ENCODE data around the gene KASH5. TPM values are rescaled to one million over a fixed set of nuclear protein-coding genes. Genes with fewer than 3 reads are reported as not detected.

Gene KASH5
- total and polyA plus RNA-seq, 2 of the 8 experiments (the other 6 are each of a cell fraction or from before 2014, with no cell fraction given), result 0.05 to 0.19 TPM

GRCh38 chr19:49435670-49436069 is 47.6 kb downstream of the KASH5 start (continued):
- TF ChIP-seq, protein P1, sequence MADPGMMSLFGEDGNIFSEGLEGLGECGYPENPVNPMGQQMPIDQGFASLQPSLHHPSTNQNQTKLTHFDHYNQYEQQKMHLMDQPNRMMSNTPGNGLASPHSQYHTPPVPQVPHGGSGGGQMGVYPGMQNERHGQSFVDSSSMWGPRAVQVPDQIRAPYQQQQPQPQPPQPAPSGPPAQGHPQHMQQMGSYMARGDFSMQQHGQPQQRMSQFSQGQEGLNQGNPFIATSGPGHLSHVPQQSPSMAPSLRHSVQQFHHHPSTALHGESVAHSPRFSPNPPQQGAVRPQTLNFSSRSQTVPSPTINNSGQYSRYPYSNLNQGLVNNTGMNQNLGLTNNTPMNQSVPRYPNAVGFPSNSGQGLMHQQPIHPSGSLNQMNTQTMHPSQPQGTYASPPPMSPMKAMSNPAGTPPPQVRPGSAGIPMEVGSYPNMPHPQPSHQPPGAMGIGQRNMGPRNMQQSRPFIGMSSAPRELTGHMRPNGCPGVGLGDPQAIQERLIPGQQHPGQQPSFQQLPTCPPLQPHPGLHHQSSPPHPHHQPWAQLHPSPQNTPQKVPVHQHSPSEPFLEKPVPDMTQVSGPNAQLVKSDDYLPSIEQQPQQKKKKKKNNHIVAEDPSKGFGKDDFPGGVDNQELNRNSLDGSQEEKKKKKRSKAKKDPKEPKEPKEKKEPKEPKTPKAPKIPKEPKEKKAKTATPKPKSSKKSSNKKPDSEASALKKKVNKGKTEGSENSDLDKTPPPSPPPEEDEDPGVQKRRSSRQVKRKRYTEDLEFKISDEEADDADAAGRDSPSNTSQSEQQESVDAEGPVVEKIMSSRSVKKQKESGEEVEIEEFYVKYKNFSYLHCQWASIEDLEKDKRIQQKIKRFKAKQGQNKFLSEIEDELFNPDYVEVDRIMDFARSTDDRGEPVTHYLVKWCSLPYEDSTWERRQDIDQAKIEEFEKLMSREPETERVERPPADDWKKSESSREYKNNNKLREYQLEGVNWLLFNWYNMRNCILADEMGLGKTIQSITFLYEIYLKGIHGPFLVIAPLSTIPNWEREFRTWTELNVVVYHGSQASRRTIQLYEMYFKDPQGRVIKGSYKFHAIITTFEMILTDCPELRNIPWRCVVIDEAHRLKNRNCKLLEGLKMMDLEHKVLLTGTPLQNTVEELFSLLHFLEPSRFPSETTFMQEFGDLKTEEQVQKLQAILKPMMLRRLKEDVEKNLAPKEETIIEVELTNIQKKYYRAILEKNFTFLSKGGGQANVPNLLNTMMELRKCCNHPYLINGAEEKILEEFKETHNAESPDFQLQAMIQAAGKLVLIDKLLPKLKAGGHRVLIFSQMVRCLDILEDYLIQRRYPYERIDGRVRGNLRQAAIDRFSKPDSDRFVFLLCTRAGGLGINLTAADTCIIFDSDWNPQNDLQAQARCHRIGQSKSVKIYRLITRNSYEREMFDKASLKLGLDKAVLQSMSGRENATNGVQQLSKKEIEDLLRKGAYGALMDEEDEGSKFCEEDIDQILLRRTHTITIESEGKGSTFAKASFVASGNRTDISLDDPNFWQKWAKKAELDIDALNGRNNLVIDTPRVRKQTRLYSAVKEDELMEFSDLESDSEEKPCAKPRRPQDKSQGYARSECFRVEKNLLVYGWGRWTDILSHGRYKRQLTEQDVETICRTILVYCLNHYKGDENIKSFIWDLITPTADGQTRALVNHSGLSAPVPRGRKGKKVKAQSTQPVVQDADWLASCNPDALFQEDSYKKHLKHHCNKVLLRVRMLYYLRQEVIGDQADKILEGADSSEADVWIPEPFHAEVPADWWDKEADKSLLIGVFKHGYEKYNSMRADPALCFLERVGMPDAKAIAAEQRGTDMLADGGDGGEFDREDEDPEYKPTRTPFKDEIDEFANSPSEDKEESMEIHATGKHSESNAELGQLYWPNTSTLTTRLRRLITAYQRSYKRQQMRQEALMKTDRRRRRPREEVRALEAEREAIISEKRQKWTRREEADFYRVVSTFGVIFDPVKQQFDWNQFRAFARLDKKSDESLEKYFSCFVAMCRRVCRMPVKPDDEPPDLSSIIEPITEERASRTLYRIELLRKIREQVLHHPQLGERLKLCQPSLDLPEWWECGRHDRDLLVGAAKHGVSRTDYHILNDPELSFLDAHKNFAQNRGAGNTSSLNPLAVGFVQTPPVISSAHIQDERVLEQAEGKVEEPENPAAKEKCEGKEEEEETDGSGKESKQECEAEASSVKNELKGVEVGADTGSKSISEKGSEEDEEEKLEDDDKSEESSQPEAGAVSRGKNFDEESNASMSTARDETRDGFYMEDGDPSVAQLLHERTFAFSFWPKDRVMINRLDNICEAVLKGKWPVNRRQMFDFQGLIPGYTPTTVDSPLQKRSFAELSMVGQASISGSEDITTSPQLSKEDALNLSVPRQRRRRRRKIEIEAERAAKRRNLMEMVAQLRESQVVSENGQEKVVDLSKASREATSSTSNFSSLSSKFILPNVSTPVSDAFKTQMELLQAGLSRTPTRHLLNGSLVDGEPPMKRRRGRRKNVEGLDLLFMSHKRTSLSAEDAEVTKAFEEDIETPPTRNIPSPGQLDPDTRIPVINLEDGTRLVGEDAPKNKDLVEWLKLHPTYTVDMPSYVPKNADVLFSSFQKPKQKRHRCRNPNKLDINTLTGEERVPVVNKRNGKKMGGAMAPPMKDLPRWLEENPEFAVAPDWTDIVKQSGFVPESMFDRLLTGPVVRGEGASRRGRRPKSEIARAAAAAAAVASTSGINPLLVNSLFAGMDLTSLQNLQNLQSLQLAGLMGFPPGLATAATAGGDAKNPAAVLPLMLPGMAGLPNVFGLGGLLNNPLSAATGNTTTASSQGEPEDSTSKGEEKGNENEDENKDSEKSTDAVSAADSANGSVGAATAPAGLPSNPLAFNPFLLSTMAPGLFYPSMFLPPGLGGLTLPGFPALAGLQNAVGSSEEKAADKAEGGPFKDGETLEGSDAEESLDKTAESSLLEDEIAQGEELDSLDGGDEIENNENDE (IDR thresholded peaks at IDR 0.05; ENCODE audit: insufficient replicate concordance, low read length), result no peak
- TF ChIP-seq NRF1 (IDR thresholded peaks at IDR 0.05; ENCODE audit: low read depth, low read length) (no peak), SP1 (IDR thresholded peaks at IDR 0.05; ENCODE audit: low read depth, low read length) (no peak), KDM1A (IDR thresholded peaks at IDR 0.05; ENCODE audit: borderline replicate concordance, low read length) (no peak), GTF2F1 (IDR thresholded peaks at IDR 0.05; ENCODE audit: borderline replicate concordance, low read depth, low read length) (no peak), KDM5A (IDR thresholded peaks at IDR 0.05; ENCODE audit: low read length) (no peak)
